Measurements from ENCODE around the gene USP34. TPM values are rescaled to one million over a fixed set of nuclear protein-coding genes. Genes with fewer than 3 reads are reported as not detected.

Gene USP34
- polyA plus RNA-seq, 5 donors = 130 to 180 (median 157) TPM

DNA sequence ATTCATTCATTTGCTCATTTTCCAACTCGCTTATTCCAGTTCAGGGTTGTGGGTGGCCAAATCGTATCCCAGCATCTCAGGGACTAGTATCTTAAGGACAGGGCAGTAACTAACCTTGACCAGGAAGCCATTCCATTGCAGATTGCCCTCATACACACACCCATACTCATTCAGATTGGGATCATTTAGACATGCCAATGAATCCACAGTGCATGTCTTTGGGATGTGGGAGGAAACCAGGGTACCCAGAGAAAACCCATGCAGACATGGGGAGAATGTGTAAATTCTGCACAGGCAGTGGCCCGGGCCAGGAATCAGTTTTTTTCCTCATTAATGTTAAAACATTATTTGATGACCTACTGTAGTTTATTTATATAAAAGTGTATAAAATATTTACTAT lies 150.7 kb downstream of the USP34 start:
- no peak for DNase-seq

DNA sequence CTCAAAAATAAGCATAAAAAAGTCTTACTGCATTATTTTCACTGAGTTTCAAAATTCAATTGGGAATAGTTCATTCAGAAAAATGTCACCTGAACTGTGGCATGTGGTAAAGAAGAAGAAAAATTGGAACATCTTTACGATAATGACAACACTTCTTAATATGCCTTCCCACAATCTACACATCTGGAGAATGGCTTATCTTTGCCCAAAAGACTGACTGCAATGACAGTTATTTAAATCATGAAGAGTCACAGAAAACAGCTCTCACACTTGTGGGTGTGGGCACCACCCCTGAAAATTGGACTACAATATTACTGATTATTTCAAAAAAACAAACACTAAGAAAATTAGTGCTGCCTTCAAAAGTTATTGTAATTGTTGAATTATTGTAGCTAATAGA lies 152.3 kb downstream of the USP34 start:
- no peak for DNase-seq

DNA sequence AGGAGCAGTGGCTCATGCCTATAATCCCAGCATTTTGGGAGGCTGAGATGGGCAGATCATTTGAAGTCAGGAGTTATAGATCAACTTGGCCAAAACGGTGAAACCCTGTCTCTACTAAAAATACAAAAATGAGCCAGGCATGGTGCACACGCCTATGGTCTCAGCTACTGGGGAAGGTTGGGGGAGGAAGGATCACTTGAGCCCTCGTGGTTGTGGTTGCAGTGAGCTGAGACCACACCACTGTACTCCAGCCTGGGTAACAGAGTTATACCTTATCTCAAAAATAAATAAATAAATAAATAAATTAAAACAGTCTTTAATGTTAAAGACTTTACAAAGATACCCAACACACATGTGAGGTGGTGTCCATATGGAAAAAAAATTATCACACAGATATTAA lies 174.9 kb downstream of the USP34 start:
- DNase-seq = no peak

DNA sequence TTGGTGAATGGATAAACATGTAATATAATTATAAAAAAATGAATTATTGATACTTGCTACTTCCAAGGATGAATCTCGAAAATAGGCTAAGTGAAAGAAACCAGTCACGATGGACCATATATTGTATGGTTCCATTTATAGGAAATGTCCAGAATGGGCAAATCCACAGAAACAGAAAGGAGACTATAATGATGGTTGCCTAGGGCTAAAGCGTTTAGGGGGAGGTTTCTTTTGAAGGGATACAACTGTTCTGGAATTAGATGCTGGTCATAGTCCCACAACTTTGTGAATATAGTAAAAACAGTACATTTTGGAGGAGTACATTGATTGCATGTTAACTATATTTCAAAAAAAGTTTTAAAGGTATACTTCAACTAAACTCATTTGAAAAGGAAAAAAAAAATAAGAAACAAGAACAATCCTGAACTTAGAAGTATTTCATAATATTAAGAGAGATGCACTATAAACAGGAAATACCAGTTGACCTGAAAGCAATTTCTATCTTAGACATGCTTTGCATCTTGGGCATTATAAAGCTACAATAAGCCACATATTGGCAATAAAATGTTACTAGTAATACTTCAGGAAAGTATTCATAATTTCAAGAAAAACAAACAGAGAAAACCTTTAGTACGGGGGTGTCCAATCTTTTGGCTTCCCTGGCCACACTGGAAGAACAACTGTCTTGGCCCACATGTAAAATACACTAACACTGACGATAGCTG lies 178.9 kb downstream of the USP34 start:
- DNase-seq = no peak

DNA sequence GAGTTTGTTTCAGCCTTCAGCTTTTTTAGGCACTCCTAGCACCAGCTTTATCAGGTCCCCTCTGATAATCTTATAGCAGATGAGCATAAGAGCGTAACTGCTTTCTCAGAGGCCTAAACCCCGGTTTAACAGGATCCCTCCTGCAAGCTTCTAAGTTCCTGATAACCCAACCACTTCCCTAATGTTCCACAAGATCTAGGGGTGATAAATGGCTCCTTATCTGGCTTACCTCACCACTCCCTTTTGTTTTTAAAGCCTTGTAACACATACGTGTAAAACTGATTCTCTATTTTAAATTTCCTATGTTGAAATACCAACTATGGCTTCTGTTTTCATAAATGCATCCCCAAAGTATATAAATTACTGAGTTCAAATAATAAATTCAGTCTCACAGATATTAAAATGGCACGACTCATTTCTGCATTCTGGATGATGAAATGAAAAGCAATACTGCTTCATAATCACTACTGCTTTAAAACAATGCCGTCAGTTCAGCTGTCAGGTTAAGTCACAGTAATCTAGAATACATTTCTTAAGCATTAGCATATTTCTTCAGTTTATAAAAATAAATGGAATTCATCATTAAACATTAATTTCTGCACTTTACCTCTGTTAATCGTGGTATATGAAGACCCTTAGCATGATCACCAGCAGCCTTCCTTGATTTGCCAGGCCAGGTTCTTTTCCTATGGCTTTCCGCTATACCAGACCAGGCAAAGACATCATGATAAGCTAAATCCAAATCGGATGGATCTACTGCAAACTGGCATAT lies 182.6 kb downstream of the USP34 start:
- no peak for DNase-seq

DNA sequence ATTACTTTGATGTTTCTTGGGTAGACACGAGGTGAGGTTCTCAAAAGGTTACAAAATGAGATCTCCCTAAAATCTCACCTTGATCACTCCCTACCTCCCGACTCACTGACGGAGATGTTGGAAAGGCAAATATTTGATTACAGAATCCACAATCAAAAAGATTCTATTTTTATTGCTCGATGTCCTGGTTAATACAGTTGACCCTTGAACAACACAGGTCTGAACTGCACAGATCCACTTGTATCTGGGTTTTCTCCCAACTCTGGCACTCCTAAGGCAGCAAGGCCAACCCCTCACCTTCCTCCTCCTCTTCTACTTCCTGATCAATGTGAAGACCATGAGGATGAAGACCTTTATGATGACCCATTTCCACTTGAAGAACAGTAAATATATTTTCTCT lies 183.6 kb downstream of the USP34 start:
- no peak for DNase-seq

DNA sequence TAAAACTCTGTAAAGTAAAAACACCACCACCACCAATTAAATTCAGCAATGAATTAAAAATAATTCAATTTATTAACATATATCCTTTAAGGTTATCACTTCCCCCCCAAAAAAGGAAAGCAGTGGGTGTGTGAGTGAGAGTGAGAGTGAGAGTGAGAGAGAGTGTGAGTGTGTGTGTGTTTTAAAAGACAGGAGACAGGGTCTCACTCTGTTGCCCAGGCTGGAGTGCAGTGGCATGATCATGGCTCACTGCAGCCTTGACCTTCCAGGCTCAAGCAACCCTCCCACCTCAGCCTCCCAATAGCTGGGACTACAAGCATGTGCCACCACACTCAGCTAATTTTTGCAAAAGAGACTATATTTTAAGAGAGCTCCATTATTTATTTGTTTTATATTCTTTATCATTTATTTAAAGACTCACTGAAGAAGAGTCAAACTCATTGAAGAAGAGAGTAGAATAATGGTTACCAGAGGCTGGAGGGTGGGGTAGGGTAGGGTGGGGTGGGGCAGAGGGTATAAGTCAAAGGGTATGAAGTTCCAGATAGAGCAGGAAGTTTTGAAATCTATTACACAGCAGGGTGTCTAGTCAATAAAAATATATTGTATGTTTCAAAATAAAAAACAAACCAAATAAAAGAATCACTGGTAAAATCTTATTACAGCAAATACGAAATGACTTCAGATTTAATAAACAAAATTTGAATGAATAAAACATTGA lies 187.3 kb downstream of the USP34 start:
- no peak for DNase-seq

DNA sequence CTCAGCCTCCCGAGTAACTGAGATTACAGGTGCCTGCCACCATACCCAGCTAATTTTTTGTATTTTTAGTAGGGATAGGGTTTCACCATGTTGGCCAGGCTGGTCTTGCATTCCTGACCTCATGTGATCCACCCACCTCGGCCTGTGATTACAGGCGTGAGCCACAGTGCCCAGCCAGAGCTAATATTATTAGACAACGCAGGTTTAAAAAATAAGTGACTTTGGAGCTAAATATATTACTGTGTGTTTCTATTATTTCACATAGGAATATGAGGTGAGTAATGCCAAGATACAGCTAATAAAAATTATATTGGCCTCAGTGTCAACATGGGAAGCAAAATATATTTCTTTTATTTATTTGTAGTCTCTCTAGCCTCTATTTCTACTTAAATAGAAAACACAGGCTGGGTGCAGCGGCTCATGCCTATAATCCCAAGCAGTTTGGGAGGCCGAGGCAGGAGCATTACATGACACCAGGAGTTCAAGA lies 188.7 kb downstream of the USP34 start:
- no peak for DNase-seq

DNA sequence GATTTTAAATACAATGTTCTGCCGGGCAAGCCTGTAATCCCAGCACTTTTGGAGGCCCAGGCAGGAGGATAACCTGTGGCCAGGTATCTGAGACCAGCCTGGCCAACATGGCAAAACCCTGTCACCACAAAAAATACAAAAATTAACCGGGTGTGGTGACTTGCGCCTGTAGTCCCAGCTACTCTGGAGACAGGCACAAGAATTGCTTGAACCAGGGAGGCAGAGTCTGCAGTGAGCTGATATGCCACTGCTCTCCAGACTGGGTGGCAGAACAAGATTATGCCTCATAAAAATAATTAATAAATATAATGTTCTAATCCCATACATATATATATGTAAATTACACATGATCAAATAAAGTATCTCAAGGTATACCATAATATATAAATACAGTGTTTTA lies 189.6 kb downstream of the USP34 start:
- no peak for DNase-seq

DNA sequence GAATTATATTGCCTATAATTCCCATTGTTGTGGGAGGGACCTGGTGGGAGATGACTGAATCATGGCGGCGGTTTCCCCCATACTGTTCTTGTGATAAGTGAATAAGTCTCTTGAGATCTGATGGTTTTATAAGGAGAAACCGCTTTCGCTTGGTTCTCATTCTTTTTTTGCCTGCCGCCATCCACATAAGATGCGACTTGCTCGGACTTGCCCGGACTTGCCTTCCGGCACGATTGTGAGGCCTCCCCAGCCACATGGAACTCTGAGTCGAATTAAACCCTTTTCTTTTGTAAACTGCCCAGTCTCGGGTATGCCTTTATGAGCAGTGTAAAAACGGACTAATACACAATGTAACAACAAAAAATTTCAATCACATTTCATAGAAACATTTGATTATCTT lies 193.1 kb downstream of the USP34 start:
- DNase-seq = no peak

DNA sequence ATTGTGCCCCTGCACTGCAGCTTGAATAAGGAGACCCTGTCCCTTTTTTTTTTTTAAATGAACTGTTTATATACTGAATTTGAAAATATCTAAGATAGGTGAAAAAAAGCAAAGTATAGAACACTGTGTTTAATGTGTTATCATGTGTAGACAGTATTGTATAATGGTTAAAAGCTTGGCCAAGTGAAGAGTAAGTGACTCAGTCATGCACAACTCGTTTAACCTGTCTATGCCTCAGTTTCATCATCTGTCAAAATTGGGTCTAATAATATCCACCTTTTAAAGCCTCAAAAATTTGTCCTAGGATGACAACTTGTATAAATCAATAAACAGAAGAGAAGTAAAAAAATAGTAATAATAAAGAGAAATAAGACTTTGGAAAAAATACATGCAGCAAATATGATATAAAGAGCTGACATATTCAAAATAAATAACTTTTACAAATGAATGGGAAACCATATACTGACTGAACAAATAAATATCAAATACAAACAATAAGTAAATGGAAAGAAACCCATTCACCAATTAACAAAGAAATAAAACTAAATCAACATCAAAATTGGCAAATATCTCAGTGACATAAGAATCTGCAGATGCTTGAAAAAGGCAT lies 195.2 kb downstream of the USP34 start:
- DNase-seq = no peak

DNA sequence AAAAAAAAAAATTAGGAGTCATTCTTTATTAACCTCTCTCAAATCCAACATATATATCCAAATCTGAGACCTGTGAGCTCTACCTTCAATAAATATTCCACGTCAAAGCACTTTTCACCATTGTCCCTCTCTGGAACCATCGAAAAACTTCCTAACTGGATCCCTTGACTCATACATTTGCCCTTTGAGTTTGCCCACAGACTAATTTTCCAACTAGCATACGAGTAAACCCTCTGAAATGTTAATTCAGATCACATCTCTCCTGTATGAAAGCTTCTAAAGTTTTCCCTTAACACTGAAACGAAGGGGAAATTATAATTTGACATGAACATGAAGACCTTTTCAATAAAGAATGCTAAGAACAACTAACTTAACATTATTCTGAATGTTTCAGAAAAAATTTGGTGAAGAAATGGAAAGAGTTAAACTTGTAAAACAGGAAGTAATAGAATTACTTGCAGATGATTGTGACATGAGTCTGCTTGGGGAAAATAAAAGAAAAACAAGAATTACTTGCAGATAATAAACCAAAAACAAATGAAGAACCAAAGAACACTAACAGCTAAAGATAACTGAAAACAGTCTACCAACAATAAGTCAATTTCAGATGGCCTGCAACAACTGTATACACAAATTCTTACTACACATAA lies 198.3 kb downstream of the USP34 start:
- DNase-seq = no peak

DNA sequence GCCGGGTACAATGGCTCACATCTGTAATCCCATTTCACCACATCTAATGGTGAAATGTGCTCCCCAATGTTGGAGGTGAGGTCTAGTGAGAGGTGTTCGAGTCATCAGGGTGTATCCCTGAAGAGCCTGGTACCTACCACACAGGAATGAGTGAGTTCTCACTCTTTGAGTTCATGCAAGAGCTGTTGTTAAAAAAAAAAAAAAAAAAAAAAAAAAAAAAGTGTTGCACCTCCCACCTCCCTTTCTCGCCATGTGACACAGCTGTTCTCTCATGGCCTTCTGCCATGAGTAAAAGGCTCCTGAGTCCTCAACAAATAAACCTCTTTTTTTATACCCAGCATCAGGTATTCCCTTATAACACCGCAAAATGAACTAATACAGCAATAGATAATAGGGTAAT lies 202.6 kb downstream of the USP34 start:
- no peak for DNase-seq

DNA sequence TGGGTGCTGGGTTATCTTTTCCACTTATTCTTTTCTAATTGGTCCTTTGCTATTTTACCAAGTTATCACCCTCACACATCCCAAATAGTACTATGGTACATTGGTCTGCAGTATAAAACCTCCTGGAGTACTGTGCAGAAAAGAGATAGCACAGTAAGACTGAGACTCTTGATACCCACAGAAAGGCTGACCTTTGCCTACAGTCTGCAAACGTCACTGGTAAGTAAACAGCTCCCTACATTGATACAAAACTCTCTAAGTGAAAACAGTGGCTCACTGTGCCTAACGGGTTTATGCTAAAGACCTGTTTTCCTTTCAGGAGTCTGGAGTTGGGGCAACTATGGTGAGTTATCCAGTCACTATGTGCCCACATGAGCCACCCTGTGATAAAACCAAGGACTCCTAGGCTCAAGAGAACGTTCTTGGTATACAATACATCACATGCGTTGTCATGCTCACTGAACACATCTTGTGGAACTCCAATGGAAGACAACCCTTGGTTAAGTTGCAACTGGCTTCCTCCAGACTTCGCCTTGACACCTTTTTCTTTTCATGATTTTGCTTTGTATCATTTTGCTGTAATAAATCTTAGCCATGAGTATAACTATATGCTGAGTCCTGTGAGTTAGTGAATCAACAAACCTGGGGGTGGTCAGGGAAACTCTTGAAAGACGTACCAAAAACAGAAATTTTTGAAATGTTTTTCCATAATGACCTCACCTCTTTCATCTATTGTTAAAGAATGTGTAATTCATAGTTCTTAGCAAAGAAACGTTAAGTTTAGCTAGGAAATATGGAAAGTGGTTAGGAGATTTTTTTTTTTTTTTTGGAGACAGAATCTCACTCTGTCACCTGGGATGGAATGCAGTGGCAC lies 204.0 kb downstream of the USP34 start:
- no peak for DNase-seq

DNA sequence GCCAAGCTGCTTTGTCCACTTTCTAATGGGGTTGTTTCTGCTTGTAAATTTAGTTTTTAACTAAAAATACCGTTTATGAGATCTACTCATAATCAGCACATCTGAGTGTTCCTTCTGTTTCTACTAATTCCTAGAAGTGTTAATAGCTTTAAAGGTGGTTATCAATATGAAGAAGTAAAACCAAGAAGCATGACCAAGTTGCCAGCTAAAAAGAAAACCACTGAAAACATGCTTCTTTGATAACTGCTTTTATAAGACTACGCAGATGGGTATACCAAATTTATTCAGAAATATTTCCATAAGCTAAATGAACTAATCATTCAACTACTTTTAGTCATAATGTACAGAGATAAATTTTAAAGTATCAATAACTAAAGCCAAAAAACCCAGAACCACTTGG lies 207.1 kb downstream of the USP34 start:
- DNase-seq = no peak

DNA sequence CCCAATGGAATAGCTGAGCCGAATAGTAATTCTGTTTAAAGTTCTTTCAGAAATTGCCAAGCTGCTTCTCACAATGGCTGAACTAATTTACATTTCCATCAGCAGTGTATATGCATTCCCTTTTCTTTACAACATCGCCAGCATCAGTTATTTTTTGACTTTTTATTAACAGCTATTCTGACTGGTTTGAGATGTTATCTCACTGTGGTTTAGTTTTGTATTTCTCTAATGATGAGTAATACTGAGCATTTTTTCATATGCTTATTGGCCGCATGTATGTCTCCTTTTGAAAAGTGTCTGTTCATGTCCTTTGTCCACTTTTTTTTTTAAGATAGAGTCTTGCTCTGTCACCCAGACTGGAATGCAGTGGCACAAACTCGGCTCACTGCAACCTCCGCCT lies 208.2 kb downstream of the USP34 start:
- DNase-seq = no peak

DNA sequence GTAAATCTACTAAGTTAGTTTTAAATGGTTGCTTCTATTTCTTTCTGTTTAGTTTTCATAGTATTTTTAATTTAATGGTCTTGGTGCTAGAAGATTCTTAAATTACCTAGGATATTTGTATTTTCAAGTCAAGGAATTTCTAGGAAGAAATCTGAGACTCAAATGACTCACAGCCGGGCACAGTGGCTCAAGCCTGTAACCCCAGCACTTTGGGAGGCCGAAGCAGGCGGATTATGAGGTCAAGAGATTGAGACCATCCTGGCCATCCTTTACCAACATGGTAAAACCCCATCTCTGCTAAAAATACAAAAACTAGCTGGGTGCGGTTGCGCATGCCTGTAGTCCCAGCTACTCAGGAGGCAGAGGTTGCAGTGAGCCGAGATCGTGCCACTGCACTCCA lies 213.4 kb downstream of the USP34 start:
- no peak for DNase-seq

DNA sequence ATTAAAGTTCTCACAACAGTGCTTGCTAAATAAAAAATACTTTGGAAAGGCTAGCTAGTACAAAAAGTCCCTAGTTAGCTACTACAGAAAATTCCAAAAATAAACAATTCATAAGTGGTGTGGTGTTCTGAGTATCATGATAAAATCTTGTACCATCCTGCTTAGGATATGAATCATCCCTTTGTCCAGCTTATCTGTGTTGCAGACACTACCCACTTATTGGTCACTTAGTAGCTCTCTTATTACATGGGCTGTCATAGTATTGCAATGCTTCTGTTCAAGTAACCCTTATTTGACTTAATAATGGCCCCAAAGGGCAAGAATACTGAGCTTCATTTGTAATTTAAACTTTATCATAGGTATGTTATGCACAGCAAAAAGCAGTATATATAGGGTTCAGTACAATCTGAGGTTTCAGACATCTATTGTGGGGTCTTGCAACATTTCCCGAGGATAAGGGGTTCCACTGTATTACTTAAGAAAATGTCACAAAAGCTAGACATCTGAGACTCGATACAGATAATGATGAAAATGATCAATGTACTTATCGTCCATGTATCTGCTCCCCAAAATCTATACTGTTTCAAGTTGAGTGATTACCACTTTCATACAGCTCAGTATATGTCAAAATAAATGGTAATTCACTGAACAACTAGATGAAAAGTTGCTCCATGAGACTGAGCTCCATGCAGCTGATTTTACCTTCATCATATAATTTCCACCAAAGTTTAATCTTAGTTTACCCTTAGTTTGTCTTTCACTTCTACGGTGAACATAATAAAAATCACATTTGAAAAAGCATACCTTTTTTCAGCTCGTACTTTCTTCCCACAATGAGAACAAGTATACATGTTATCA lies 215.1 kb downstream of the USP34 start:
- no peak for DNase-seq

DNA sequence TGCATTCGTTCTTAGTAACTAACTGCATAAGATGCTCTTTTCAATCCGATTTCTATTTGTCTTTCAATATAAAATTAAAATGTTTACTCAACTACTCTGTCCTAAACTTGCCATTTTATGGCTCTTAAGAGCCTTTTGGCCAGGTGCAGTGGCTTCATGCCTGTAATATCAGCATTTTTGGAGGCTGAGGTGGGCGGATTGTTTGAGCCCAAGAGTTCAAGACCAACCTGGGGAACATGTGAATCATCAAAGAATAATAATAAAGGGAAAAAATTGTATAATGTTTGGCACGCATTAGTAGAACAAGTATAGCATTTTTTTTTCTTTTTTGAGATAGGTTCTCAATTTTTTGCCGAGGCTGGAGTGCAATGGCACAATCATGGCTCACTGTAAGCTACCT lies 216.4 kb downstream of the USP34 start:
- no peak for DNase-seq

DNA sequence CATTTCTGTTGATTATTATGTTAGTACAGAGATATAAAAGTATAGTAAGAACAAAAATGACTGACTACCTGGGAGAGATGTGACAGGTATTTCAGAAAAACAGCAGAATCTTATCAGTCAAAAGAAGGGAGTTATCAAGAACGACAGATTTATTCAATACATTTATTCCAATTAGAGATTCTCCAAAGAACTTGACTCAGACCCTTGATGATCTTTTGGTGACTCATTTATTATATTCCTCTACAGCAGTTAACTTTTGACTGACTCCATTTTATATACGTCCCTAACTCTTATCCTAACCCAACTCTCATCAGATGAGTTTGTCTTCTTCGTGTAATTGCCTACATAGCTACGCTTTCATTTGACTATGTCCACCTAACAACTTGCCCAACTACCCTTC lies 217.8 kb downstream of the USP34 start:
- no peak for DNase-seq

Measured in right lung (tissue), 5 donors.